CD4-positive, alpha-beta T cell (primary cell): ENCODE results near the gene OPN3. TPM values are rescaled to one million over a fixed set of nuclear protein-coding genes. Genes with fewer than 3 reads are reported as not detected.

Experiments
- ATAC-seq: fragments of 200-7000 bp; cut with Tn5 transposase; one replicate; pipeline ENCODE4 v1.10.0; 2022; ENCODE audit warnings: mild to moderate bottlenecking; ENCODE audit not compliant: poor library complexity
- CTCF ChIA-PET: fragments of 350-600 bp; sonication (Branson Sonifier 250); formaldehyde crosslinking; loops from one replicate; lab custom pipeline; 2021; ENCODE audit warnings: antibody characterized with exemption, inconsistent platforms; lab: Charles Lee
- POLR2A ChIA-PET: fragments of 350-600 bp; sonication (Branson Sonifier 250); formaldehyde crosslinking; loops from one replicate; lab custom pipeline; 2021; ENCODE audit warnings: antibody characterized with exemption, inconsistent platforms; lab: Charles Lee
- DNase-seq, 14 experiments: peaks; one replicate each; pipeline ENCODE4 v3.0.0-alpha.2; 2013 to 2020; ENCODE audit warnings: mixed read lengths in 2 of 14
- H3K27ac ChIP-seq, 2 donors: one replicate each; pipeline versions ENCODE4 v1.5.1 to v1.7.0; 2013; ENCODE audit warnings: low read length in 2 of 2, low read depth in 1 of 2, mild to moderate bottlenecking in 1 of 2
- H3K27me3 ChIP-seq, 2 experiments: 1 replicate in 1 of 2; 2 replicates in 1 of 2; pipeline versions ENCODE4 v1.6.1 to v1.7.0; 2013; ENCODE audit warnings: low read length in 2 of 2, control low read depth in 1 of 2, mild to moderate bottlenecking in 1 of 2, moderate library complexity in 1 of 2; ENCODE audit not compliant: insufficient read depth in 2 of 2, control insufficient read depth in 1 of 2
- H3K36me3 ChIP-seq: one replicate; pipeline ENCODE4 v1.6.1; 2013; ENCODE audit warnings: low read length, control low read depth; ENCODE audit not compliant: insufficient read depth
- H3K4me1 ChIP-seq: one replicate; pipeline ENCODE4 v1.6.1; 2013; ENCODE audit warnings: low read length, control low read depth; ENCODE audit not compliant: insufficient read depth
- H3K4me3 ChIP-seq: one replicate; pipeline ENCODE4 v1.5.1; 2013; ENCODE audit warnings: mild to moderate bottlenecking, low read length, moderate library complexity
- H3K9me3 ChIP-seq, 2 experiments: 1 replicate in 1 of 2; 2 replicates in 1 of 2; pipeline versions ENCODE4 v1.6.1 to v1.7.0; 2013; ENCODE audit warnings: low read length in 2 of 2, mild to moderate bottlenecking in 2 of 2, control low read depth in 1 of 2, moderate library complexity in 1 of 2; ENCODE audit not compliant: control insufficient read depth in 1 of 2, insufficient read depth in 1 of 2
- H3K27ac Mint-ChIP-seq: one replicate; pipeline ENCODE4 v1.8.0; 2020; ENCODE audit warnings: mixed read lengths
- H3K27me3 Mint-ChIP-seq: one replicate; pipeline ENCODE4 v1.8.0; 2021; ENCODE audit warnings: mixed read lengths
- H3K36me3 Mint-ChIP-seq: one replicate; pipeline ENCODE4 v1.8.0; 2021; ENCODE audit warnings: low read depth, mixed read lengths
- H3K4me1 Mint-ChIP-seq: one replicate; pipeline ENCODE4 v1.8.0; 2021; ENCODE audit warnings: low read depth, mixed read lengths
- H3K4me3 Mint-ChIP-seq: one replicate; pipeline ENCODE4 v1.8.0; 2020; ENCODE audit warnings: mild to moderate bottlenecking, mixed read lengths
- H3K9me3 Mint-ChIP-seq: one replicate; pipeline ENCODE4 v1.8.0; 2020; ENCODE audit warnings: mixed read lengths
- intact Hi-C, 2 experiments: fragments of 100-400 bp; cut with DNase I in 1 of 2; cut with micrococcal nuclease in 1 of 2; formaldehyde crosslinking; loops; one replicate each; pipeline versions ENCODE4 v1.15.1 to v1.9.0; 2023 to 2025; cut with DNase I, micrococcal nuclease
- total RNA-seq, 174 experiments: library from RNA in 2 of 174; stranded (reverse) in 2 of 174; gene quantifications; one replicate each; pipeline ENCODE4 v1.2.3 and lab custom pipeline; 2021 to 2026
- TF ChIP-seq, protein P1 (sequence below): fragments of 200-600 bp; IDR thresholded peaks from one replicate; pipeline ENCODE4 v1.8.0; 2022; ENCODE audit warnings: antibody characterized with exemption, mild to moderate bottlenecking

The OPN3 gene
- total RNA-seq, 2 experiments from 2014 or later, result 1.9 to 2.3 TPM

GRCh38 chr1:241614144-241614543 lies 26.0 kb downstream of the OPN3 start:
- ChIA-PET POLR2A (interaction anchor here (1.2 kb wide), 1 partner anchor 13 kb away, joined by 3 read pairs; no protein-coding TSS in a partner anchor), CTCF (interaction anchor here (1.4 kb wide), 1 partner anchor 13 kb away, joined by 4 read pairs; no protein-coding TSS in a partner anchor)
- H3K9me3 ChIP-seq, result no peaks in the 10 kb centered on the region
- no peaks in the 10 kb centered on the region for H3K4me1 ChIP-seq
- H3K27me3 ChIP-seq, result no peaks in the 10 kb centered on the region
- Mint-ChIP-seq H3K36me3 (no peaks in the 10 kb centered on the region), H3K4me1 (no peaks in the 10 kb centered on the region), H3K27me3 (no peaks in the 10 kb centered on the region), H3K27ac (no peak overlapping the region), H3K4me3 (no peak overlapping the region), H3K9me3 (no peaks in the 10 kb centered on the region)
- no peak overlapping the region for H3K27ac ChIP-seq
- DNase-seq (no peak), ATAC-seq (no peak)
- TF ChIP-seq, protein P1, sequence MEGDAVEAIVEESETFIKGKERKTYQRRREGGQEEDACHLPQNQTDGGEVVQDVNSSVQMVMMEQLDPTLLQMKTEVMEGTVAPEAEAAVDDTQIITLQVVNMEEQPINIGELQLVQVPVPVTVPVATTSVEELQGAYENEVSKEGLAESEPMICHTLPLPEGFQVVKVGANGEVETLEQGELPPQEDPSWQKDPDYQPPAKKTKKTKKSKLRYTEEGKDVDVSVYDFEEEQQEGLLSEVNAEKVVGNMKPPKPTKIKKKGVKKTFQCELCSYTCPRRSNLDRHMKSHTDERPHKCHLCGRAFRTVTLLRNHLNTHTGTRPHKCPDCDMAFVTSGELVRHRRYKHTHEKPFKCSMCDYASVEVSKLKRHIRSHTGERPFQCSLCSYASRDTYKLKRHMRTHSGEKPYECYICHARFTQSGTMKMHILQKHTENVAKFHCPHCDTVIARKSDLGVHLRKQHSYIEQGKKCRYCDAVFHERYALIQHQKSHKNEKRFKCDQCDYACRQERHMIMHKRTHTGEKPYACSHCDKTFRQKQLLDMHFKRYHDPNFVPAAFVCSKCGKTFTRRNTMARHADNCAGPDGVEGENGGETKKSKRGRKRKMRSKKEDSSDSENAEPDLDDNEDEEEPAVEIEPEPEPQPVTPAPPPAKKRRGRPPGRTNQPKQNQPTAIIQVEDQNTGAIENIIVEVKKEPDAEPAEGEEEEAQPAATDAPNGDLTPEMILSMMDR, result no peak
- intact Hi-C loops, result loop anchor here (5.0 to 10.0 kb wide), 7 partner anchors 82 to 1713 kb away; partner anchors contain the start of genes EXO1 (in 1 of the 2), KMO (in 1 of the 2) and MAP1LC3C (in 1 of the 2)
- H3K4me3 ChIP-seq, result no peak overlapping the region
- no peaks in the 10 kb centered on the region for H3K36me3 ChIP-seq

DNA sequence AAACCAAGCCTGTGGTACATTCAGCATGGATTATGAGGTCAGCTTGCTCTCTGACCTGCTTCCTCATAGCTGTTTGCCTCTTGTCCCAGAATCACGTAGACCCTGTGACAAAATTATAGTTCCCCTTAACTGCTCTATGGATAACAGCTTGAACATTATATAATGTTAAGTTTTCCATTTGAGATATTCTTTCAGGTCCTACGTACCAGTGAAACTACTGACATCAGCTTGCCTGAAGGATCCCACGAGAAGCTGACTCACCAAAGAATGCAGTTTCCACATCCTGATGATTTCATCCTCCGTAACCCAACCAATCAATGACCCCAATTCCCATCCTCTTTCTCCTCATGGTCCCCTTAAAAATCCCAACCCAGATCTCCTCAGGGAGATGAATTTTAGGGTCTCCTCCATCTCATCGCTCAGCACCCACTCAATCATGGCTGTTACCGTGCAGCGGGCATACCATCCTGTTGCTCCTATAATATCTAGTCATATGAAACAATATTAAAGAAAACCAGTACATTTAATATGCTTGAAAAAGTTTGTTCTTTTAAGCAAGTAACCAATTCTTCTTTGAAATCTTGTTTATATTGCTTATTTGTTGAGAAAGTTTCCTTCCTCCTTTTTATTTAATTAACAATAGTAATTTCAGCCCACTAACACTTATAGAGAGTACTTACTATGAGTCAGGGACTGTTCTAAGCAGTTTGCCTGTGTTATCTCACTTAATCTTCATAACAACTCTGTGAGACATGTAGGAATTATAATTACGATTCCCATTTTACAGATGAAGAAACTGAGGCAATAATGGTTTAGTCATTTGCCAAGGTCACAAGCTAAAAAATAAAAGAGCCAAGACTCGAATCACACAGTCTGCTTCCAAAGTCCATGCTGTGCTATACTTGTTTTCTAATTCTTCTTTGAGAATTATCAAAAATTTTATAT lies 27.4 kb downstream of the OPN3 start:
- Histone ChIP-seq H3K27me3 (no peaks in the 10 kb centered on the region), H3K4me3 (no peak overlapping the region), H3K4me1 (no peaks in the 10 kb centered on the region), H3K27ac (no peak overlapping the region), H3K36me3 (no peaks in the 10 kb centered on the region), H3K9me3 (no peaks in the 10 kb centered on the region)
- ChIA-PET CTCF (interaction anchor here (2.4 kb wide), 1 partner anchor 15 kb away, joined by 24 read pairs; no protein-coding TSS in a partner anchor), POLR2A (interaction anchor here (1.2 to 2.9 kb wide), 2 partner anchors 14 to 93 kb away, joined by 4 to 23 read pairs; partner anchors contain the start of gene FH)
- intact Hi-C loops, result loop anchor here (5.0 to 10.0 kb wide), 7 partner anchors 81 to 1714 kb away; partner anchors contain the start of genes EXO1 (in 1 of the 2), KMO (in 1 of the 2) and MAP1LC3C (in 1 of the 2)
- Mint-ChIP-seq H3K36me3 (no peaks in the 10 kb centered on the region), H3K27me3 (no peaks in the 10 kb centered on the region), H3K4me3 (no peak overlapping the region), H3K4me1 (no peaks in the 10 kb centered on the region), H3K9me3 (no peaks in the 10 kb centered on the region), H3K27ac (no peak overlapping the region)
- TF ChIP-seq, protein P1, result no peak
- DNase-seq (peak in 2 of 14 experiments; percentile 55 to 64), ATAC-seq (no peak)

DNA sequence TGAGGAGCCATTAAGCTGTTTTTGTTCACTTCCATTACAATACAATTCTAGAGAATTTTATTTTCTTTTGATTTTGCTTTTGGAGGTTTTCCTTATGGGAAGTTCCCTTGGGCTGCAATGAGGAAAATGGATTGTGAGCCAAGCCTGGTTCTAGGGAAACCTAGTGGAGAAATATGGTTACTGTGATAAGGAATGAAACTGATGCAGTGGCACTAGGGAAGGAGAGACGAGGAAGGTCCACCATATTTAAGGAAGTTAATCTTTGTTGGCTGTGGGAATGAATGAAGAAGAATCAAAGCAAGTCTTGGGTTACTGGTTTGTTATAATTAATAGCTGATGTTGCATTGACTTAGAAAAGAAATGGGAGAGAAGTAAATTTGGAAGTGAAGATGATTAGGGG lies 28.4 kb downstream of the OPN3 start:
- H3K27me3 ChIP-seq, result no peaks in the 10 kb centered on the region
- ATAC-seq (no peak), DNase-seq (no peak)
- TF ChIP-seq, protein P1, result no peak
- Mint-ChIP-seq H3K4me3 (no peak overlapping the region), H3K27ac (no peak overlapping the region), H3K9me3 (no peaks in the 10 kb centered on the region), H3K36me3 (no peaks in the 10 kb centered on the region), H3K4me1 (no peaks in the 10 kb centered on the region), H3K27me3 (no peaks in the 10 kb centered on the region)
- no peak overlapping the region for H3K4me3 ChIP-seq
- no peaks in the 10 kb centered on the region for H3K4me1 ChIP-seq
- ChIA-PET POLR2A (interaction anchor here (1.2 to 2.9 kb wide), 3 partner anchors 15 to 285 kb away, joined by 3 to 23 read pairs (median 4); partner anchors contain the start of gene FH), CTCF (interaction anchor here (0.7 to 2.4 kb wide), 3 partner anchors 9 to 126 kb away, joined by 4 to 24 read pairs (median 7); no protein-coding TSS in a partner anchor)
- no peaks in the 10 kb centered on the region for H3K36me3 ChIP-seq
- no peak overlapping the region for H3K27ac ChIP-seq
- H3K9me3 ChIP-seq, result no peaks in the 10 kb centered on the region
- intact Hi-C loops, result loop anchor here (1.0 to 10.0 kb wide), 12 partner anchors 15 to 1716 kb away; partner anchors contain the start of genes MAP1LC3C (in 2 of the 2), EXO1 (in 1 of the 2) and KMO (in 1 of the 2)
